Measurements from ENCODE around the gene ZNF831. TPM values are rescaled to one million over a fixed set of nuclear protein-coding genes. Genes with fewer than 3 reads are reported as not detected.

Gene ZNF831
- total and polyA plus RNA-seq, 10 of the 15 experiments (the other 5 are each of a cell fraction or from before 2014, with no cell fraction given): 0.01 to 0.97 (median 0.23) TPM

DNA sequence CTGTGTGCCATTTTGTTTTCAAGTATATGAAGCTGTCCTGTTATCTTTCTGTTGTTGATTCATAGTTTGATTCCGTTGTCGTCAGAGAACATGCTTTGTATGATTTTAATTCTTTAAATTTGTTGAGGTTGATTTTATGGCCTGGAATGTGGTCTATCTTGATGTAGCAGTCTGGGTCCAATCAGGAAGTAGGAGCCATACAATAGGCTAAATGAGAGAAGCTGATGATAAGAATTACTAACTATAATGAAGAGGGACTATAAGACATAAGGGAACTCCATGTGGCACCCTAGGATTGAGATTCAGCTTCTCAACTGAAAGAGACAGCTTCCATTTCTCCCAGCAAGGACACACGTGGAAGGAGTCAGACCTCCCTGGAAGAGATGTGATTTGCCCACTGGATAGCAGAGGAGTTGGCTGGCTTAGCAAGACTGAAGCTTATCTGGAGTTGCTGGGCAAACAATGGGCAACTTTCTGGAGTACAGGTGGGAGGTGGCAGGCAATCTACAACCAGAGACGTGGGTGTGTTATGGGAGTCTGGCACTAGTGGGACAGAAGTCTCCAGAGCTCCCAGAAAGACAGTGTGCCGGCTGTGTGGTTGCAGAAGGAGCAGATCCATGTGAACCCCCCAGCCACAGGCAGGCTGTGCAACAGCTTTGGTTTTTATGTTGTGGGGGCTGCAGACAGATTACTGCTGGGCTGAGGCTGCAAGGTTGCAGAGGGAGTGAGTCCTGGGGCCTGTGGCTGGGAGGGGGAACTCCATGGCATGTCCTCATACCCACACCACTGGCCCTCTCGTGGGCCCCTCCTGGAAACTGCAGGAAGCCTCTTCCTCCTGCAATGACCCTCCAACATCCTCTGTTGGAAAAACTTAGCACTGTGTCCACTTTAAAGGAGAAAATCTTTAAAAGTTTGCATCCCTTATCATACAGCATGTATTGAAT, 7.1 kb downstream of the ZNF831 start:
- ChIA-PET RAD21 (ENCODE audit: unreplicated experiment) (no interaction called here), POLR2A (interaction anchor here (0.6 kb wide), 1 partner anchor 598 kb away, joined by 3 read pairs; no protein-coding TSS in a partner anchor), CTCF (no interaction called here), SMC1A (ENCODE audit: uncharacterized antibody, unreplicated experiment) (no interaction called here)
- intact Hi-C loops (cut with micrococcal nuclease; ENCODE audit: unreplicated experiment) (no loop called here), in situ Hi-C loops (cut with MboI) (no loop called here)
- ATAC-seq (no peak), FAIRE-seq (no peak), DNase-seq (ENCODE audit: low read depth, low spot score) (no peak)
- BruUV-seq (replicated peaks): no TSS peak
- Histone ChIP-seq H4K20me1 (ENCODE audit: control insufficient read depth, insufficient read depth) (no peaks in the 10 kb centered on the region), H3K27me3 (replicated peaks in 1 of 2; ENCODE audit: control insufficient read depth in 2 of 2, insufficient read depth in 2 of 2, low read length in 1 of 2) (no peaks in the 10 kb centered on the region; a peak in 1 of 4 replicates), H3K9me3 (replicated peaks; ENCODE audit: control insufficient read depth, insufficient read depth, low read length) (no peaks in the 10 kb centered on the region), H3K9ac (ENCODE audit: control insufficient read depth, insufficient read depth, low read length) (no peak overlapping the region), H3K4me3 (no peak overlapping the region), H3K4me2 (ENCODE audit: control insufficient read depth, insufficient read depth) (no peak overlapping the region), H3K4me1 (ENCODE audit: control insufficient read depth, insufficient read depth, low read length) (no peaks in the 10 kb centered on the region), H3K79me2 (ENCODE audit: control insufficient read depth, insufficient read depth, low read length) (no peaks in the 10 kb centered on the region), H3K36me3 (ENCODE audit: control insufficient read depth in 2 of 2, insufficient read depth in 2 of 2, low read length in 1 of 2) (no peaks in the 10 kb centered on the region), H3K27ac (ENCODE audit: control insufficient read depth, insufficient read depth) (no peak overlapping the region), H2AFZ (ENCODE audit: control insufficient read depth, low read depth, low read length) (no peak overlapping the region)
- TF ChIP-seq TAF1 (IDR thresholded peaks at IDR 0.05; ENCODE audit: borderline replicate concordance, low read depth, low read length): no peak
- WGBS (ENCODE audit: insufficient coverage, insufficient replicate concordance, low lambda C conversion rate, missing lambda C conversion rate): 22% methylated on average over 6 of the region's 6 CpGs

DNA sequence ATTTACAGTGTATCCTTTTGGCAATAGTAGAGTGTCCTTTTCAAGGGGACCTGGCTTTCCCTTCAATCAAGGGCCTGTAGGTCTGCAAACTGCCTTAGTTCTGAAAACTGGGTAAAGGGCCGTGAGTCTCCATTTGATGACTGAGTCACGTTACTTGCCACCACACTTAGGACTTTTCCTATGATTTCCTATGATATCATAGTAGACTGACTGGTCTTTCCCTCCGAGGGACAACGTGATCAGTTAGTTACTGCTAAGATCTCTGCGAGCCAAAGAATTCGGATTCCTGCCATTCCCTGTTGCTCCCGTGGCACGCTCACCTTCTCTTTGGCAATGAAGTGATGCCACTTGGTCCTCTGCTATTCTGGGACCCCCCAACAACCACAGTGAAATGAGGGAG, 8.4 kb downstream of the ZNF831 start:
- H3K27me3 ChIP-seq (replicated peaks in 1 of 2; ENCODE audit: control insufficient read depth in 2 of 2, insufficient read depth in 2 of 2, low read length in 1 of 2): no peaks in the 10 kb centered on the region; a peak in 1 of 4 replicates
- SMC1A ChIA-PET (ENCODE audit: uncharacterized antibody, unreplicated experiment): no interaction called here
- in situ Hi-C loops (cut with MboI) (no loop called here), intact Hi-C loops (cut with micrococcal nuclease; ENCODE audit: unreplicated experiment) (no loop called here)
- no peaks in the 10 kb centered on the region for H3K4me1 ChIP-seq (ENCODE audit: control insufficient read depth, insufficient read depth, low read length)
- RAD21 ChIA-PET (ENCODE audit: unreplicated experiment): no interaction called here
- no peaks in the 10 kb centered on the region for H3K36me3 ChIP-seq (ENCODE audit: control insufficient read depth in 2 of 2, insufficient read depth in 2 of 2, low read length in 1 of 2)
- POLR2A ChIA-PET: no interaction called here
- no peak overlapping the region for H3K4me3 ChIP-seq
- H3K79me2 ChIP-seq (ENCODE audit: control insufficient read depth, insufficient read depth, low read length): no peaks in the 10 kb centered on the region
- H3K9me3 ChIP-seq (replicated peaks; ENCODE audit: control insufficient read depth, insufficient read depth, low read length): no peaks in the 10 kb centered on the region
- no peak overlapping the region for H3K27ac ChIP-seq (ENCODE audit: control insufficient read depth, insufficient read depth)
- CTCF ChIA-PET: no interaction called here
- H3K4me2 ChIP-seq (ENCODE audit: control insufficient read depth, insufficient read depth): no peak overlapping the region
- no peak overlapping the region for H3K9ac ChIP-seq (ENCODE audit: control insufficient read depth, insufficient read depth, low read length)
- FAIRE-seq: no peak
- H4K20me1 ChIP-seq (ENCODE audit: control insufficient read depth, insufficient read depth): no peaks in the 10 kb centered on the region
- 37% methylated on average over 8 of the region's 8 CpGs for WGBS (ENCODE audit: insufficient coverage, insufficient replicate concordance, low lambda C conversion rate, missing lambda C conversion rate)
- no peak overlapping the region for H2AFZ ChIP-seq (ENCODE audit: control insufficient read depth, low read depth, low read length)
- ATAC-seq: no peak
- DNase-seq (ENCODE audit: low read depth, low spot score): no peak
- no TSS peak for BruUV-seq (replicated peaks)
- no peak for TF ChIP-seq ZNF24 (IDR thresholded peaks at IDR 0.05)
- TF ChIP-seq, protein P1, sequence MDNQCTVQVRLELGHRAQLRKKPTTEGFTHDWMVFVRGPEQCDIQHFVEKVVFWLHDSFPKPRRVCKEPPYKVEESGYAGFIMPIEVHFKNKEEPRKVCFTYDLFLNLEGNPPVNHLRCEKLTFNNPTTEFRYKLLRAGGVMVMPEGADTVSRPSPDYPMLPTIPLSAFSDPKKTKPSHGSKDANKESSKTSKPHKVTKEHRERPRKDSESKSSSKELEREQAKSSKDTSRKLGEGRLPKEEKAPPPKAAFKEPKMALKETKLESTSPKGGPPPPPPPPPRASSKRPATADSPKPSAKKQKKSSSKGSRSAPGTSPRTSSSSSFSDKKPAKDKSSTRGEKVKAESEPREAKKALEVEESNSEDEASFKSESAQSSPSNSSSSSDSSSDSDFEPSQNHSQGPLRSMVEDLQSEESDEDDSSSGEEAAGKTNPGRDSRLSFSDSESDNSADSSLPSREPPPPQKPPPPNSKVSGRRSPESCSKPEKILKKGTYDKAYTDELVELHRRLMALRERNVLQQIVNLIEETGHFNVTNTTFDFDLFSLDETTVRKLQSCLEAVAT (IDR thresholded peaks at IDR 0.05): no peak
- TF ChIP-seq RFX5 (IDR thresholded peaks at IDR 0.05; ENCODE audit: low read depth, low read length): no peak
- TF ChIP-seq GATAD2B (conservative IDR thresholded peaks at IDR 0.05; ENCODE audit: low read depth): no peak
- TF ChIP-seq CBX3 (IDR thresholded peaks at IDR 0.05; ENCODE audit: borderline replicate concordance, low read depth): no peak
- no peak for TF ChIP-seq RELA (IDR thresholded peaks at IDR 0.05; ENCODE audit: borderline replicate concordance, partially characterized antibody)
- no peak for TF ChIP-seq SMAD5 (IDR thresholded peaks at IDR 0.05; ENCODE audit: low read depth)
- no peak for TF ChIP-seq MEF2A (IDR thresholded peaks at IDR 0.05; ENCODE audit: insufficient read depth, low read depth, low read length)
- TF ChIP-seq, protein P2, sequence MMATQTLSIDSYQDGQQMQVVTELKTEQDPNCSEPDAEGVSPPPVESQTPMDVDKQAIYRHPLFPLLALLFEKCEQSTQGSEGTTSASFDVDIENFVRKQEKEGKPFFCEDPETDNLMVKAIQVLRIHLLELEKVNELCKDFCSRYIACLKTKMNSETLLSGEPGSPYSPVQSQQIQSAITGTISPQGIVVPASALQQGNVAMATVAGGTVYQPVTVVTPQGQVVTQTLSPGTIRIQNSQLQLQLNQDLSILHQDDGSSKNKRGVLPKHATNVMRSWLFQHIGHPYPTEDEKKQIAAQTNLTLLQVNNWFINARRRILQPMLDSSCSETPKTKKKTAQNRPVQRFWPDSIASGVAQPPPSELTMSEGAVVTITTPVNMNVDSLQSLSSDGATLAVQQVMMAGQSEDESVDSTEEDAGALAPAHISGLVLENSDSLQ (IDR thresholded peaks at IDR 0.05): no peak
- no peak for TF ChIP-seq YY1 (IDR thresholded peaks at IDR 0.05; ENCODE audit: low read depth, low read length)
- TF ChIP-seq, protein P3, sequence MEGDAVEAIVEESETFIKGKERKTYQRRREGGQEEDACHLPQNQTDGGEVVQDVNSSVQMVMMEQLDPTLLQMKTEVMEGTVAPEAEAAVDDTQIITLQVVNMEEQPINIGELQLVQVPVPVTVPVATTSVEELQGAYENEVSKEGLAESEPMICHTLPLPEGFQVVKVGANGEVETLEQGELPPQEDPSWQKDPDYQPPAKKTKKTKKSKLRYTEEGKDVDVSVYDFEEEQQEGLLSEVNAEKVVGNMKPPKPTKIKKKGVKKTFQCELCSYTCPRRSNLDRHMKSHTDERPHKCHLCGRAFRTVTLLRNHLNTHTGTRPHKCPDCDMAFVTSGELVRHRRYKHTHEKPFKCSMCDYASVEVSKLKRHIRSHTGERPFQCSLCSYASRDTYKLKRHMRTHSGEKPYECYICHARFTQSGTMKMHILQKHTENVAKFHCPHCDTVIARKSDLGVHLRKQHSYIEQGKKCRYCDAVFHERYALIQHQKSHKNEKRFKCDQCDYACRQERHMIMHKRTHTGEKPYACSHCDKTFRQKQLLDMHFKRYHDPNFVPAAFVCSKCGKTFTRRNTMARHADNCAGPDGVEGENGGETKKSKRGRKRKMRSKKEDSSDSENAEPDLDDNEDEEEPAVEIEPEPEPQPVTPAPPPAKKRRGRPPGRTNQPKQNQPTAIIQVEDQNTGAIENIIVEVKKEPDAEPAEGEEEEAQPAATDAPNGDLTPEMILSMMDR (IDR thresholded peaks at IDR 0.05 in 2 of 3, conservative IDR thresholded peaks at IDR 0.05 in 1 of 3; ENCODE audit: control insufficient read depth in 2 of 3, extremely low read depth in 1 of 3, insufficient read depth in 1 of 3, low read depth in 3 of 3, low read length in 3 of 3): no peak

Data from GM12878 (cell line).